HEK293 (cell line): ENCODE data around the gene TPI1.

ENCODE experiments used
- AEBP2 ChIP-seq: fragments of 450-650 bp; formaldehyde crosslinking; IDR thresholded peaks from 2 replicates; pipeline ENCODE4 v1.5.1; 2016; ENCODE audit warnings: missing biosample characterization, missing genetic modification characterization, borderline replicate concordance
- HOXC10 ChIP-seq: sonication (generic); formaldehyde crosslinking; IDR thresholded peaks from 2 replicates; pipeline ENCODE4 v1.8.1; 2023; ENCODE audit warnings: mild to moderate bottlenecking, missing genetic modification reagents
- KLF1 ChIP-seq: fragments of 450-650 bp; formaldehyde crosslinking; IDR thresholded peaks from 2 replicates; pipeline ENCODE4 v1.5.1; 2016; ENCODE audit warnings: missing biosample characterization, missing genetic modification characterization
- KLF10 ChIP-seq: fragments of 450-650 bp; IDR thresholded peaks from 2 replicates; pipeline ENCODE4 v1.5.1; 2018; ENCODE audit warnings: missing biosample characterization, mild to moderate bottlenecking, missing genetic modification characterization
- KLF16 ChIP-seq: fragments of 450-650 bp; formaldehyde crosslinking; IDR thresholded peaks from 2 replicates; pipeline ENCODE4 v1.5.1; 2017; ENCODE audit warnings: missing biosample characterization, missing genetic modification characterization
- PATZ1 ChIP-seq: fragments of 450-650 bp; formaldehyde crosslinking; IDR thresholded peaks from 2 replicates; pipeline ENCODE4 v1.5.1; 2016; ENCODE audit warnings: missing biosample characterization, missing genetic modification characterization
- SCRT1 ChIP-seq: fragments of 450-650 bp; formaldehyde crosslinking; IDR thresholded peaks from 2 replicates; pipeline ENCODE4 v1.5.1; 2016; ENCODE audit warnings: missing biosample characterization, missing genetic modification characterization, borderline replicate concordance
- SETDB1 ChIP-seq: IDR thresholded peaks from one replicate; pipeline ENCODE4 v1.6.1; 2017; ENCODE audit warnings: mild to moderate bottlenecking, low read length, moderate library complexity, mixed read lengths; ENCODE audit not compliant: insufficient read length
- TSHZ1 ChIP-seq: fragments of 450-650 bp; formaldehyde crosslinking; IDR thresholded peaks from 2 replicates; pipeline ENCODE4 v1.5.1; 2016; ENCODE audit warnings: missing biosample characterization, missing genetic modification characterization, borderline replicate concordance
- ZBTB20 ChIP-seq: fragments of 450-650 bp; formaldehyde crosslinking; IDR thresholded peaks from 2 replicates; pipeline ENCODE4 v1.5.1; 2016; ENCODE audit warnings: missing biosample characterization, missing genetic modification characterization
- ZBTB26 ChIP-seq: fragments of 450-650 bp; formaldehyde crosslinking; optimal IDR thresholded peaks from 2 replicates; pipeline ENCODE3; 2016; ENCODE audit warnings: missing biosample characterization, mild to moderate bottlenecking, missing genetic modification characterization
- ZIC2 ChIP-seq: fragments of 450-650 bp; formaldehyde crosslinking; IDR thresholded peaks from 2 replicates; pipeline ENCODE4 v1.5.1; 2016; ENCODE audit warnings: missing biosample characterization, missing genetic modification characterization
- ZNF112 ChIP-seq: fragments of 450-650 bp; formaldehyde crosslinking; IDR thresholded peaks from 2 replicates; pipeline ENCODE4 v1.5.0; 2017; ENCODE audit warnings: missing biosample characterization, missing genetic modification characterization
- ZNF157 ChIP-seq: fragments of 450-650 bp; formaldehyde crosslinking; IDR thresholded peaks from 2 replicates; pipeline ENCODE4 v1.5.1; 2016; ENCODE audit warnings: missing biosample characterization, missing genetic modification characterization
- ZNF211 ChIP-seq: fragments of 450-650 bp; formaldehyde crosslinking; IDR thresholded peaks from 2 replicates; pipeline ENCODE4 v1.5.1; 2016; ENCODE audit warnings: low read depth, missing biosample characterization, missing genetic modification characterization
- ZNF24 ChIP-seq: fragments of 450-650 bp; formaldehyde crosslinking; IDR thresholded peaks from 2 replicates; pipeline ENCODE4 v1.5.1; 2016; ENCODE audit warnings: missing biosample characterization, missing genetic modification characterization
- ZNF302 ChIP-seq: fragments of 450-650 bp; formaldehyde crosslinking; IDR thresholded peaks from 2 replicates; pipeline ENCODE4 v1.5.1; 2016; ENCODE audit warnings: missing biosample characterization, missing genetic modification characterization, low read depth
- ZNF37A ChIP-seq: fragments of 450-650 bp; IDR thresholded peaks from 2 replicates; pipeline ENCODE4 v1.5.1; 2018; ENCODE audit warnings: missing biosample characterization, missing genetic modification characterization
- ZNF416 ChIP-seq: fragments of 450-650 bp; formaldehyde crosslinking; IDR thresholded peaks from 2 replicates; pipeline ENCODE4 v1.5.1; 2016; ENCODE audit warnings: missing biosample characterization, missing genetic modification characterization
- ZNF426 ChIP-seq: fragments of 450-650 bp; formaldehyde crosslinking; IDR thresholded peaks from 2 replicates; pipeline ENCODE4 v1.5.1; 2017; ENCODE audit warnings: missing biosample characterization, missing genetic modification characterization, mild to moderate bottlenecking, inconsistent platforms, moderate library complexity
- ZNF473 ChIP-seq: fragments of 450-650 bp; formaldehyde crosslinking; IDR thresholded peaks from 2 replicates; pipeline ENCODE4 v1.5.1; 2017; ENCODE audit warnings: missing biosample characterization, missing genetic modification characterization
- ZNF585B ChIP-seq: fragments of 450-650 bp; formaldehyde crosslinking; IDR thresholded peaks from 2 replicates; pipeline ENCODE4 v1.5.1; 2016; ENCODE audit warnings: missing biosample characterization, missing genetic modification characterization
- ZNF639 ChIP-seq: fragments of 450-650 bp; formaldehyde crosslinking; IDR thresholded peaks from 2 replicates; pipeline ENCODE4 v1.5.1; 2016; ENCODE audit warnings: missing biosample characterization, missing genetic modification characterization
- ZNF747 ChIP-seq: fragments of 450-650 bp; formaldehyde crosslinking; IDR thresholded peaks from 2 replicates; pipeline ENCODE4 v1.5.1; 2016; ENCODE audit warnings: missing biosample characterization, missing genetic modification characterization
- ZNF791 ChIP-seq: fragments of 450-650 bp; formaldehyde crosslinking; IDR thresholded peaks from 2 replicates; pipeline ENCODE4 v1.5.1; 2016; ENCODE audit warnings: missing biosample characterization, missing genetic modification characterization
- ZNF830 ChIP-seq: fragments of 450-650 bp; IDR thresholded peaks from 2 replicates; pipeline ENCODE4 v1.5.0; 2018; ENCODE audit warnings: missing biosample characterization, missing genetic modification characterization, low read depth, mild to moderate bottlenecking, moderate library complexity
- ZNF837 ChIP-seq: fragments of 450-650 bp; formaldehyde crosslinking; IDR thresholded peaks from 2 replicates; pipeline ENCODE4 v1.5.1; 2016; ENCODE audit warnings: missing biosample characterization, missing genetic modification characterization
- ZSCAN30 ChIP-seq: fragments of 450-650 bp; IDR thresholded peaks from 2 replicates; pipeline ENCODE4 v1.5.1; 2018; ENCODE audit warnings: missing biosample characterization, mild to moderate bottlenecking, missing genetic modification characterization, moderate library complexity

The TPI1 gene

GRCh38 chr12:6827982-6828780 is 39.1 kb upstream of the TPI1 start, which contains the start of gene P3H3 (continued):
- TF ChIP-seq TSHZ1 (tag by site-specific recombination) (peak; percentile 42; the same call in 1 of the 2 replicates), KLF16 (tag by site-specific recombination) (peak; percentile 96), ZNF37A (tag by site-specific recombination) (no peak), ZNF473 (tag by site-specific recombination) (no peak), ZNF837 (tag by site-specific recombination) (no peak), ZNF211 (tag by site-specific recombination) (no peak), ZSCAN30 (no peak), AEBP2 (tag by site-specific recombination) (no peak), SCRT1 (no peak), ZBTB20 (tag by site-specific recombination) (no peak), KLF10 (tag by site-specific recombination) (0 out of 2 replicates have a peak, but pooled peaks have one; percentile 40), ZNF157 (tag by site-specific recombination) (no peak), HOXC10 (no peak), ZNF302 (tag by site-specific recombination) (no peak), KLF1 (tag by site-specific recombination) (peak; percentile 35; the same call in 1 of the 2 replicates), ZNF416 (tag by site-specific recombination) (no peak), ZNF791 (tag by site-specific recombination) (no peak), ZNF639 (tag by site-specific recombination) (peak; percentile 95), SETDB1 (no peak), ZBTB26 (tag by site-specific recombination) (no peak), ZNF112 (tag by site-specific recombination) (no peak), ZNF585B (tag by site-specific recombination) (no peak), PATZ1 (tag by site-specific recombination) (peak; percentile 97), ZNF426 (tag by site-specific recombination) (no peak), ZNF24 (tag by site-specific recombination) (peak; percentile 59; the same call in 1 of the 2 replicates), ZNF830 (no peak), ZIC2 (tag by site-specific recombination) (no peak), ZNF747 (tag by site-specific recombination) (no peak)
